Neural progenitor cell (in vitro differentiated cells): ENCODE measurements around the gene FHAD1. TPM values are rescaled to one million over a fixed set of nuclear protein-coding genes. Genes with fewer than 3 reads are reported as not detected.

Experiments used
- DNase-seq: peaks from one replicate; pipeline ENCODE4 v3.0.0-alpha.2; 2016; ENCODE audit warnings: low spot score
- H2AFZ ChIP-seq: fragments of 200-600 bp; sonication (generic); replicated peaks from 2 replicates; pipeline ENCODE4 v1.6.1; 2016; ENCODE audit warnings: antibody characterized with exemption
- H3F3A ChIP-seq: fragments of 200-600 bp; sonication (generic); 2 replicates; pipeline ENCODE4 v1.6.1; 2016; ENCODE audit warnings: antibody characterized with exemption, low read depth
- H3K27ac ChIP-seq: fragments of 200-600 bp; sonication (generic); 2 replicates; pipeline ENCODE4 v1.5.1; 2016; ENCODE audit warnings: mild to moderate bottlenecking
- H3K27me3 ChIP-seq: fragments of 200-600 bp; sonication (generic); 2 replicates; pipeline ENCODE4 v1.6.1; 2016; ENCODE audit warnings: mild to moderate bottlenecking, moderate library complexity
- H3K36me3 ChIP-seq: fragments of 200-600 bp; sonication (generic); 2 replicates; pipeline ENCODE4 v1.5.1; 2016
- H3K4me1 ChIP-seq: fragments of 200-600 bp; sonication (generic); 2 replicates; pipeline ENCODE4 v1.6.1; 2016; ENCODE audit warnings: mixed run types
- H3K4me2 ChIP-seq: fragments of 200-600 bp; sonication (generic); 2 replicates; pipeline ENCODE4 v1.6.1; 2016
- H3K4me3 ChIP-seq: fragments of 200-600 bp; sonication (generic); 2 replicates; pipeline ENCODE4 v1.5.1; 2016
- H3K79me2 ChIP-seq: fragments of 200-600 bp; sonication (generic); 2 replicates; pipeline ENCODE4 v1.6.1; 2016; ENCODE audit warnings: low read depth
- H3K9ac ChIP-seq: fragments of 200-600 bp; sonication (generic); 2 replicates; pipeline ENCODE4 v1.6.1; 2016
- H3K9me3 ChIP-seq: fragments of 200-600 bp; sonication (generic); 2 replicates; pipeline ENCODE4 v1.5.1; 2016; ENCODE audit warnings: low read depth
- H4K20me1 ChIP-seq: fragments of 200-600 bp; sonication (generic); 2 replicates; pipeline ENCODE4 v1.6.1; 2016; ENCODE audit warnings: low read depth
- H3K27ac Mint-ChIP-seq: 3 replicates; pipeline ENCODE4 v1.8.0; 2021; ENCODE audit warnings: mixed read lengths
- H3K27me3 Mint-ChIP-seq: 2 replicates; pipeline ENCODE4 v1.8.0; 2022; ENCODE audit warnings: low read depth, mild to moderate bottlenecking, inconsistent platforms, moderate library complexity, mixed read lengths; ENCODE audit not compliant: insufficient read depth
- H3K36me3 Mint-ChIP-seq: 3 replicates; pipeline ENCODE4 v1.8.0; 2021; ENCODE audit warnings: mixed read lengths
- H3K4me1 Mint-ChIP-seq: 3 replicates; pipeline ENCODE4 v1.8.0; 2021; ENCODE audit warnings: mixed read lengths
- H3K4me3 Mint-ChIP-seq: 3 replicates; pipeline ENCODE4 v1.8.0; 2021; ENCODE audit warnings: mild to moderate bottlenecking, moderate library complexity, mixed read lengths
- H3K9me3 Mint-ChIP-seq: 3 replicates; pipeline ENCODE4 v1.8.0; 2020; ENCODE audit warnings: mixed read lengths
- EZH2 ChIP-seq: fragments of 200-600 bp; sonication (generic); IDR thresholded peaks from 2 replicates; pipeline ENCODE4 v1.6.1; 2017; ENCODE audit warnings: antibody characterized with exemption, mild to moderate bottlenecking, moderate library complexity
- EZH2phosphoT487 ChIP-seq: fragments of 200-600 bp; sonication (generic); IDR thresholded peaks from 2 replicates; pipeline ENCODE4 v1.6.1; 2017; ENCODE audit warnings: antibody characterized with exemption
- total RNA-seq: library from RNA; depleted of rRNA; stranded (reverse); fragments of >200 nt; gene quantifications from 2 replicates; pipeline ENCODE4 v1.2.3, GENCODE V29; 2015; ENCODE audit warnings: low replicate concordance
- TF ChIP-seq, protein P1 (sequence below): fragments of 200-600 bp; sonication (generic); IDR thresholded peaks from 2 replicates; pipeline ENCODE4 v1.5.1; 2017; ENCODE audit warnings: antibody characterized with exemption, mild to moderate bottlenecking

FHAD1 gene
- total RNA-seq, 1 donor from 2014 or later = 9.1 TPM

DNA sequence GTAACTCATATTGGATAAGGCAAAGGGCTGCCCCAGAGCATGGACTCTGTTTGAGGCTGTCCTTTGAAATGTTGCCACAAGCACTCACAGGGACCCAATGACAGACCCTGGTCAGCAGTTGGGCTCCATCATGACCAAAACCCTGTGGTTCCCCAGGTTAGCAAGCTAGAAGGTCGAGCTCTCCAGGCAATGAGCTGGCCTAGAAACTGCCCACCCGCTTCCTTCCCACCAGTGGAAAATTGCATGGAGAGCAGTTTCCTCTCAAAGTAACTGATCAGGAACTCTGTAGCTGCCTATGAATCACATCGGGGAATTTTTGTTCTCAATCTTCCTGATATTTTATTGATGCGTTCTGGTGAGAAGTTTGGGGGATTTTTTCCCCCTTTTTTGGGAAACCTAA lies 52.8 kb downstream of the FHAD1 start:
- Histone ChIP-seq H3F3A (no peaks in the 10 kb centered on the region), H3K9me3 (peaks cover 5% of the 10 kb centered on the region), H4K20me1 (no peaks in the 10 kb centered on the region), H3K4me2 (no peak overlapping the region), H3K79me2 (no peaks in the 10 kb centered on the region), H2AFZ (no peak overlapping the region), H3K4me3 (no peak overlapping the region), H3K27me3 (no peaks in the 10 kb centered on the region), H3K27ac (no peak overlapping the region), H3K9ac (no peak overlapping the region), H3K36me3 (no peaks in the 10 kb centered on the region), H3K4me1 (no peaks in the 10 kb centered on the region)
- Mint-ChIP-seq H3K27me3 (peaks cover 2% of the 10 kb centered on the region), H3K36me3 (no peaks in the 10 kb centered on the region), H3K9me3 (peaks cover 1% of the 10 kb centered on the region), H3K4me1 (peaks cover 3% of the 10 kb centered on the region), H3K4me3 (no peak overlapping the region), H3K27ac (no peak overlapping the region)
- DNase-seq = no peak
- TF ChIP-seq, protein P1, sequence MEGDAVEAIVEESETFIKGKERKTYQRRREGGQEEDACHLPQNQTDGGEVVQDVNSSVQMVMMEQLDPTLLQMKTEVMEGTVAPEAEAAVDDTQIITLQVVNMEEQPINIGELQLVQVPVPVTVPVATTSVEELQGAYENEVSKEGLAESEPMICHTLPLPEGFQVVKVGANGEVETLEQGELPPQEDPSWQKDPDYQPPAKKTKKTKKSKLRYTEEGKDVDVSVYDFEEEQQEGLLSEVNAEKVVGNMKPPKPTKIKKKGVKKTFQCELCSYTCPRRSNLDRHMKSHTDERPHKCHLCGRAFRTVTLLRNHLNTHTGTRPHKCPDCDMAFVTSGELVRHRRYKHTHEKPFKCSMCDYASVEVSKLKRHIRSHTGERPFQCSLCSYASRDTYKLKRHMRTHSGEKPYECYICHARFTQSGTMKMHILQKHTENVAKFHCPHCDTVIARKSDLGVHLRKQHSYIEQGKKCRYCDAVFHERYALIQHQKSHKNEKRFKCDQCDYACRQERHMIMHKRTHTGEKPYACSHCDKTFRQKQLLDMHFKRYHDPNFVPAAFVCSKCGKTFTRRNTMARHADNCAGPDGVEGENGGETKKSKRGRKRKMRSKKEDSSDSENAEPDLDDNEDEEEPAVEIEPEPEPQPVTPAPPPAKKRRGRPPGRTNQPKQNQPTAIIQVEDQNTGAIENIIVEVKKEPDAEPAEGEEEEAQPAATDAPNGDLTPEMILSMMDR = no peak
- TF ChIP-seq EZH2 = no peak
- no peak for TF ChIP-seq EZH2phosphoT487

DNA sequence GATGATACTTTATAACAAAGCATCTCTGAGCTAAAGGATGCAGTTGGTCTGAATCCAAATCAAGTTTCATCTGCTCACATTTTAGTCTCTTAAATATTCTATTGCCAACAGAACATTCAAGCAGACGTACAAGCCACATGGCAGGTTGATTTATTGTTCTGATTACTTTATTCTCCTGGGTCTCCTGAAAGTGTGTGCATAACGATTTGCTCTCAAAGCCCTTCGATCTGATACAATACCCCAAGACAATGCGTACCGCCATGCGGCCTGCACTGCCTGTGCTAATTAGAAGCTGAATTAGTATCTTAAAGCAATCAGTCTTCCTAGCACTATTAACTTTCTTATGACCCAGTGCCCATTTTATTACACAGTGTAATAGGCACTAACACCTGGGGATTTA lies 56.9 kb downstream of the FHAD1 start:
- Histone ChIP-seq H4K20me1 (no peaks in the 10 kb centered on the region), H3K9ac (no peak overlapping the region), H3K27ac (no peak overlapping the region), H2AFZ (no peak overlapping the region), H3K4me3 (no peak overlapping the region), H3K4me2 (no peak overlapping the region), H3K36me3 (no peaks in the 10 kb centered on the region), H3F3A (no peaks in the 10 kb centered on the region), H3K4me1 (no peaks in the 10 kb centered on the region), H3K27me3 (no peaks in the 10 kb centered on the region), H3K9me3 (no peaks in the 10 kb centered on the region), H3K79me2 (no peaks in the 10 kb centered on the region)
- Mint-ChIP-seq H3K4me3 (no peak overlapping the region), H3K27ac (no peak overlapping the region), H3K9me3 (peaks cover 24% of the 10 kb centered on the region), H3K4me1 (no peaks in the 10 kb centered on the region), H3K36me3 (peaks cover 6% of the 10 kb centered on the region), H3K27me3 (peaks cover 2% of the 10 kb centered on the region)
- no peak for DNase-seq
- TF ChIP-seq EZH2phosphoT487 = no peak
- TF ChIP-seq EZH2 = no peak
- TF ChIP-seq, protein P1 = no peak

DNA sequence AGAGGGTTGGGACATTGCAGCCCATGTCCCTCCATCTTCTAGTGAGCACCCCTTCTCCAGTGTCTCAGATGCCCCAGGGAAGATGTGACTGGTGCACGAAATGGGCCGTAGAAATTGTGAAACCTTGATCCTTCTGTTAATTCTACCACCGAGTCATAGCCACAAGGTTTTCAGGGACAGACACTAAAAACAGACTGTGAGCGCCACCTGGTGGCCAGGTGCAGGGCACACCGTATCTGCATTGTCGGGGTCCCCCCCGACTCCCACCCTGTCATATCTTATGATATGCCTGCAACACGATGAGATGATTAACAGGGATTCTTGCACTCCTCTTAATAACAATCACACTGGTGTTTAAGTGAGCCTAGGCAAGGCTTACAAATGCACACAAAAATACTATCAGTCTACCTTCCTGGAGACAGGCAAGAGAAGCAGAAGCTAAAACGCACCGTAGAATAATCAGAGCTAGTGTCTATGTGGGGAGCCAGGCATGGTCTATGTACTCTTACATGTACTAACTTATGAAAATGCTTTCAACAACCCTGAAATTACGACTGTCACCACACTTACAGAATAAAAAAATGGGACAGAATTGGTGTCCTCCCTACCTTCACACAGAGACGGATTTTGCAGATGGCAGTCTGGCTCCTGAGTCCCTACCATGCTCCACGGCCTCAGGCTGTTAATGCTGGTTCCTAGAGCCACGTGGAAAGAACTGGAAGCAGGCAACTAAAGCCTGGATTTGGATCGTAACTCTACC lies 57.9 kb downstream of the FHAD1 start:
- H3K9me3 Mint-ChIP-seq = peaks cover 24% of the 10 kb centered on the region
- H3K4me1 ChIP-seq = no peaks in the 10 kb centered on the region
- H3K79me2 ChIP-seq = no peaks in the 10 kb centered on the region
- no peaks in the 10 kb centered on the region for H3K9me3 ChIP-seq
- TF ChIP-seq EZH2 (no peak), EZH2phosphoT487 (no peak)
- TF ChIP-seq, protein P1 = peak; percentile 97
- peaks cover 9% of the 10 kb centered on the region for H3K4me1 Mint-ChIP-seq
- no peak overlapping the region for H3K9ac ChIP-seq
- no peak overlapping the region for H3K4me3 Mint-ChIP-seq
- H2AFZ ChIP-seq = no peak overlapping the region
- peaks cover 6% of the 10 kb centered on the region for H3K36me3 Mint-ChIP-seq
- H4K20me1 ChIP-seq = no peaks in the 10 kb centered on the region
- H3F3A ChIP-seq = no peaks in the 10 kb centered on the region
- no peak overlapping the region for H3K27ac ChIP-seq
- peaks cover 2% of the 10 kb centered on the region for H3K27me3 Mint-ChIP-seq
- no peaks in the 10 kb centered on the region for H3K27me3 ChIP-seq
- H3K27ac Mint-ChIP-seq = no peak overlapping the region
- H3K36me3 ChIP-seq = no peaks in the 10 kb centered on the region
- H3K4me3 ChIP-seq = no peak overlapping the region
- DNase-seq = peak; percentile 85
- H3K4me2 ChIP-seq = no peak overlapping the region
